Endometrium (tissue), 2 donors: ENCODE data around the gene ACP7.
"Not testable (repeated sequence)": the region's sequence is repeated elsewhere in the genome, so short reads cannot be mapped to it uniquely, and the experiment has no call there.

Experiments
- FAIRE-seq: peaks from 2 replicates; lab custom pipeline; 2012; peaks lifted over from hg19 to GRCh38; lab: Jason Lieb, UNC
- donor health status: control.
- donor health status: control.

The ACP7 gene

DNA sequence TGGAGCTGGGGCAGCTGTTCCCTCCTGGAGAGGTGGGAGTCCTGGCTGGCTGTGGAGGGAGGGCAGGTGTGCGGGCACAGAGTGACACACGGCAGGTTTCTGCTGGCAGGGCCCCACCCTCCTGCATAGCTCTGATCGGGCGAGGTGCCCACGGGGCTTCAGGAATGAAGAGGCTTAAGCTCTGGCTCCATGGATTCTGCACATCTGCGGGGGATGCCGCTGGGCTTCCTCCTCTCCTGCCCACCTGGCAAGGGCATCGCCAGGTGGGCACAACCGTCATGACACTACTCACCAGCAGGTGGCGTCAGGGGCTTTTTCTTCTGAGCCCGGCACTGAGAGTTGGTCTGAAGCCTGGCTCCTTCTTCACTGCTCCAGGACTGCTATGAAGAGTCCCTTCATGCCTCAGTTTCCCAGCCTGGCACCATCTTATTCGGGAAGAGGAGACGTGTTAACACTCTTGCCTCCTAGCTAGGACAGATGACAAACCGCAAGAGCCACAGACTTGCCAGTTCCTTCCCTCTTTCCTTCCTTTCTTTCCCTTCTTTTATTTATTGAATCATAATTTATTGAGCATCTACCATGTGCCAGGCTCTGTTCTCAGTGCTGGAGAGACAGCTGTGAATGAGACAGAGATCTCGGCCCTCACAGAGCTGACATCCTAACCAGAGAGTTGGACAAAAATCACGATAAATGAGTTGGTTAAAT is 26.2 kb downstream of the ACP7 start:
- no peak for FAIRE-seq

DNA sequence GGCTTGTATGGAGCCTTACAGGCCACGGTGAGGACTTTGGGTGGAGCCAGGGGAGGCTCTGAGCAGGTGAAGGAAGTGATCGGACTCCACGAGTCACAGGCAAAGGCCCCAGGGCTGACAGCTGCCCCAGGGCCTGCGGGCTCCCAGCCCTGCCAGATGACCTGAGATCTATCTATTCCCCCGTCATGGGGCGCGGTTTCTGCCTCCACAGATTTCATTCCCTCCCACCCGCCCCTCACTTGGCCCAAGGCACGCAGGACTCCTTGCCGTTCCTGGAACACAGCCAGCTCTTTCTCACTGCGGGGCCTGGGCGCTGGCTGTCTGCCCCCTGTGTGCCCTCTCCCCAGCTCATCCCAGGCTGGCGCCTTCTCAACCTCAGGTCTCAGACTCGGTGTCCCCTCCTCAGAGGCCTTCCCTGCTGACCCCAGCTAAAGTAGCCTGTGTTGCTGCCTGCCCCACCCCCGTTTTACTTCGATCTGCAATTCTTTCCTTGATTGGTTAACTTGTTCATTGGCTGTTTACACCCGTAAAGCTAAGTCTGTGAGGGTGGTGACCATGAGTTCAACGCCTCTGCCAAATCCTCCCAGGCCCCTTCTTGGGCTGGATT is 27.5 kb downstream of the ACP7 start:
- no peak for FAIRE-seq

DNA sequence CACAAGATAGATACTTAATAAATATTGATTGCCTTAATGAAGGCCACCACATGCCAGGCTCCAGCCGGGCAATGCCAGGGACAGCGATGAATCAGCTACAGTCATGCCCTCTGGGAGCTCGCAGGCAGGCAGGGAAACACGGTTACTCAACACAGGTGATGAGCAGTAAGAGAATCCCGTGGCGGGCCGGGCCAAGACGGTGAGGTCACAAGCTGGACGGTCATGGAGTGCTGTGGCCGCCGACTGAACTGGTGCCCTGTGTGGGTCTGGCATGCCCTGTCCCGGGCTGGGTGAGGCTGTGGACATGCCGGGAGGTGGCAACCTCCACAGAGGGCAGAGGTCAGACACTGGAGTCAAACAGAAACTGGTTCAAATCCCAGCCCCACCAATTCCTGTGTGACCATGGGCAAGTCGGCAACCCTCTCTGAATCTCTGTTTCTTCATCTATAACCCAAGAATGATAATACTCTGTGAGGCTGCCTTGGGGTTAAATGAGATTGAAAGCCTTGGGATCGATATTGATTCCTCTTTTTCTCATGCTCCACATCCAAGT is 28.2 kb downstream of the ACP7 start:
- no peak for FAIRE-seq

DNA sequence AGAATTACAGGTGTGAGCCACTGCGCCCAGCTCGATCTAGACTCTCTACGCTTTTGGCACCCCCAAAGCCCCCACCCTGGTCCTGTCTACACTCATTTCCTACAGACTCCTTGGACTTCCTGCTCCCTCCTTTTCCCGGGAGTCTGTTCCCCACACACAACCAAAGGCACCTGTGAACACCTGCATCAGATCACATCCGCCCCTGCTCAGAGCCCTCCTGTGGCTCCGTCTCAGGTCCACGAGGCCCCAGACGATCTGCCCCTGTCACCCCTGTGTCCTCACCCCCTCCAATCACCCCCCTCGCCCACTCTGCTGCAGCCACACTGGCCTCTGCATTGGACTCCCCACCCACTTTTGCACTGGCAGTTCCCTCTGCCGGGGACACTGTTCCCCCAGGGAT is 29.0 kb downstream of the ACP7 start:
- FAIRE-seq: no peak

DNA sequence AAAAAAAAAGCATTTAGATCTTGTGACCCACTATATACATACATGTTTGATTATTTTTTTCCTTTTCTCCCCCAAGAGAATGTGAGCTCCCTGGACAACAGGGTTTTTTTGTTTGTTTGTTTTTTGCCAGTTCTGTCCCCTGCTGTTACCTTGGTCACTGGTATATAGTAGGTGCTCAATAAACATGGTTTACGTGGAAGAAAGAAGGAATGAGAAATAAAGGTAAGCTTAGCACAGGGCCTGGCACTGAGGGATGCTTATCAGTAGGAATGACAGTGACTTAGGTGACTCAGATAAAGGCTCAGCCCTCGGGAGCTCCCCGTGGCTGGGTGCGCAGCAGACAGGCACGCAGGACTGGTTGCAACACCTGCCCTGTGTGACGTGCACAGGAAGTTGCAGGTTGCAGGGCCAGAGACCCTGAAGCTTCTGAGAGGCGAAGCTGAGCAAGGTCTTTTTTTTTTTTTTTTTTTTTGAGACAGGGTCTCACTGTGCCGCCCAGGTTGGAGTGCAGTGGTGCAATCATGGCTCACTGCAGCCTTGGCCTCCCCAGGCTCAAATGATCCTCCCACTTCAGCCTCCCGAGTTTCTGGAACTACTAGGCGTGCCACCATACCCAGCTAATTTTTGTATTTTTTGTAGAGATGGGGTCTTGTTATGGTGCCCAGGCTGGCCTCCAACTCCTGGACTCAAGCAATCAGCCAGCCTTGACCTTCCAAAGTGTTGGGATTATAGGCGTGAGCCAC is 31.1 kb downstream of the ACP7 start:
- no peak for FAIRE-seq

DNA sequence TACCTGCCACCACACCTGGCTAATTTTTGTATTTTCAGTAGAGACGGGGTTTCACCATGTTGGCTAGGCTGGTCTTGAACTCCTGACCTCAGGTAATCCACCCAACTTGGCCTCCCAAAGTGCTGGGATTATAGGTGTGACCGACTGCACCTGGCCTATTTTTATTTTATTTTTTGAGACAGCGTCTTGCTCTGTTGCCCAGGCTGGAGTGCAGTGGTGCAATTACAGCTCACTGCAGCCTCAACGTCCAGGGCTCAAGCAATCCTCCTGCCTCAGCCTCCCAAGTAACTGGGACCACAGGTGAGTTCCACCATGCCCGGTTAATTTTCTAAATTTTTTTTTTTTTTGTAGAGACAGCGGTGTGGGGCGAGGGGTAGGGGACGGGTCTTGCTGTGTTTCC is 32.9 kb downstream of the ACP7 start:
- FAIRE-seq: not testable (repeated sequence)

DNA sequence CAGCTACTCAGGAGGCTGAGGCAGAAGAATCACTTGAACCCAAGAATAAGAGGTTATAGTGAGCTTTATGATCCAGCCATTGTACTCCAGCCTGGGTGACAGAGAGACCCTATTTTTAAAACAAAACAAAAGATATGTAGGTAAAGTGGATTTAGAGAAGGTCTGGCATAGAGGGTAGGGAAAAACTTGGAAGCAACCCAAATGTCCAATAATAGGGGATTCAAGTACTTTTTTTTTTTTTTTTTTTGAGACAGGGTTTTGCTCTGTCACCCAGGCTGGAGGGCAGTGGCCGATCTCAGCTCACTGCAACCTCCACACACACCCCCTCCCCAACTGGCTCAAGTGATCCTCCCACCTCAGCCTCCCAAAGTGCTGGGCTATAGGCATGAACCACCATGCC is 35.7 kb downstream of the ACP7 start:
- FAIRE-seq: no peak

DNA sequence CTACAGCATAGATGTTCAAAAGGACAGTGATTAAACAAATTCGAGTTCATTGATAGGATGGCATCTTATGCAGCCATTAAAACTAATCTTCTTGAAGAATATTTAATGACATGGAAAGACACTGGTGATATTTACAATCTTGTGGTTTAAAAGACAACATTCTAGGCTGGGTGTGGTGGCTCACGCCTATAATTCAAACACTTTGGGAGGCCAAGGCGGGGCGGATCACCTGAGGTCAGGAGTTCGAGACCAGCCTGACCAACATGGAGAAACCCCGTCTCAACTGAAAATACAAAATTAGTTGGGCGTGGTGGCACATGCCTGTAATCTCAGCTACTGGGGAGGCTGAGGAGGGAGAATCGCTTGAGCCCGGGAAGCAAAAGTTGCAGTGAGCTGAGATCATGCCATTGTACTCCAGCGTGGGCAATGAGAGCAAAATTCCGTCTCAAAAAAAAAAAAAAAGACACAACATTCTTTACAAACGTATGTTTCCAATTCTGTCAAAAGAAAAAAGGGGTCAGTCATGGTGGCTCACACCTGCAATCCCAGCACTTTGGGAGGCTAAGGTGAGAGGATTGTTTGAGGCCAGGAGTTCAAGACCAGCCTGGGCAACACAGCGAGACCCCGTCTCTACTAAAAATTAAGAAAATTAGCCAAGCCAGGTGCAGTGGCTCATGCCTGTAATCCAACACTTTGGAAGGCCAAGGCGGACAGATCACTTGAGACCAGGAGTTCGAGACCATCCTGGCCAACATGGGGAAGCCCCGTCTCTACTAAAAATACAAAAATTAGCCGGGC is 39.0 kb downstream of the ACP7 start:
- no peak for FAIRE-seq

DNA sequence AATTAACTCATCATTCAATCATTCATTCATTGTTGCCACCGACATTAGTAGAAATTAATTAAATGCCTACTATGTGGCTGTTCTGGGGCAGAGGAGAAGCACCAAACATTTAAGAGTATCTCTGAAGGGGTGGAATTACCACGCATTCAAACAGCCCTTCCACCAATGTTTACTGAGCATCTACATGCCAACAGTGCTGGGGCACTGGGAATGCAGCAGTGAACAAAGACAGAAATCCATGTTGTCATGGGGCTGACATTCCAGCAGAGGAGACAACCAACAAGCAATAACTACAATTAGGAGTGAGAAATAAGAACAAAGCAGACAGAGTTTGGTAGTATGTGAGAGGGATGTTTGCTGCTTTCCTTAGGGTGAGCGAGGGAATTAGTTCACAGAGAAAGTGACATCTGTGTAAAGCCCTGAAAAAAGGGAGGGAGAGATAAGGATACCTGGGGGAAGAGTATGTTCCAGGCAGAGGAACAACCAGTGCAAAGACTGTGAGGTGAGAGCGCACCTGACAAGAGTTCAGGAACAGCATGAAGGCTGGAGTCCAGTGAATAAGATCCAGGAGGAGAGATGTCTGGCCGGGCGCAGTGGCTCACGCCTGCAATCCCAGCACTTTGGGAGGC is 40.1 kb downstream of the ACP7 start:
- FAIRE-seq: no peak

DNA sequence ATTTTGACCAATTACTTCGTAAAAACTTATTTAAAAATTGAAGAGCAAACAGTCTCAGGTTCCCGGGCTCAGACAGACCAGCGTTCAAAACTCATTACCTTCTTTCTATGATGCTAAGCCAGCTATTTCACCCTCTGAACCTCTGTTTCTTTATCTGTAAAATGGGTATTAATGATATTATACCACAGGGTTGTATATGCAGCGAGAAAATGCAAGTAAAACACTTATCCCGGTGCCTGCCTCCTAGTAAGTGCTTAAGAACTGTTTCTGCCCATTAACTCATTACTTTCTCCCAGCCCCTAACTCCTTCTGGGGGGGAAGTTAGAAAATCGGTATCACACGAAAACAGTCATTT is 41.0 kb downstream of the ACP7 start:
- no peak for FAIRE-seq

DNA sequence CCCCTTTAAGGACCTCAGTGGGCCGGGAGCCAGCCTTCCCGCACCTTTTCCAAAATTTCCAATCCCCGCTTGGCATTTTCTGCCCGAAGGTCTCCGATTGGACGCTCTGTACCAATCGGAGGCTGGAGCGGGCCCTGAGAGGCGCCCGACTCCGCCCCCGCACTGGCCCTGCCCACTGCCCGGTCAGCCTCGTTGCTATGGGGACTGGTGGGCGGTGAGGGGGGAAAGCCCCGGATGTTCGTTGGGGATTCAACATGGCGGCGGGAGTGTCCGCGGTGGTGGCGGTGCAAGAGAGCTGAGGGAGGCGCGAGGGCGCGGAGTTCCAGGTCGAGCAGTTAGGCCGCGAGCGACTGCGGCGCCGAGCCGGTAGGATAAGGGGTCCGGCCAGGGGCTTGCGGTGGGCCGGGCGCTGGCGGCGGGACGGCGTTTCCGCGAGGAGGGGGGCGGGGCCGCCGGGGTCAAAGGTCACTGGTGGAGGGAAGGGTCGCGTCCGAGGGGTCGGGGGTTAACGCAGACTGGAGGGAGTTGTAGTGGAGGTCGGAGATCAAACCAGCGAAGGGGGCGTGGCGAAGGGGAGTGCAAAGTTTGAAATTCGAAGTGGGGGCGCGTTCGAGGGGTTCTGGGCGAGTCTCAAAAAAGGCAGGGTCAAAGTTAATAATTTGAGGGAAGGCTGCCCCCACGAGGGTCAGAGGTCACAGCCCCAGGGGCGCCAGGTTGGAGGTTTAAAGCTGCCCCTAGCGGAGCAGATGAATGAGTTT is 41.6 kb downstream of the ACP7 start, which contains the start of gene PAK4:
TSS of gene PAK4 (plus strand) at position 233 of the 758 bp plus-strand sequence. CDS start 43,768 bp downstream, outside the sequence.
- FAIRE-seq: peak; percentile 97

DNA sequence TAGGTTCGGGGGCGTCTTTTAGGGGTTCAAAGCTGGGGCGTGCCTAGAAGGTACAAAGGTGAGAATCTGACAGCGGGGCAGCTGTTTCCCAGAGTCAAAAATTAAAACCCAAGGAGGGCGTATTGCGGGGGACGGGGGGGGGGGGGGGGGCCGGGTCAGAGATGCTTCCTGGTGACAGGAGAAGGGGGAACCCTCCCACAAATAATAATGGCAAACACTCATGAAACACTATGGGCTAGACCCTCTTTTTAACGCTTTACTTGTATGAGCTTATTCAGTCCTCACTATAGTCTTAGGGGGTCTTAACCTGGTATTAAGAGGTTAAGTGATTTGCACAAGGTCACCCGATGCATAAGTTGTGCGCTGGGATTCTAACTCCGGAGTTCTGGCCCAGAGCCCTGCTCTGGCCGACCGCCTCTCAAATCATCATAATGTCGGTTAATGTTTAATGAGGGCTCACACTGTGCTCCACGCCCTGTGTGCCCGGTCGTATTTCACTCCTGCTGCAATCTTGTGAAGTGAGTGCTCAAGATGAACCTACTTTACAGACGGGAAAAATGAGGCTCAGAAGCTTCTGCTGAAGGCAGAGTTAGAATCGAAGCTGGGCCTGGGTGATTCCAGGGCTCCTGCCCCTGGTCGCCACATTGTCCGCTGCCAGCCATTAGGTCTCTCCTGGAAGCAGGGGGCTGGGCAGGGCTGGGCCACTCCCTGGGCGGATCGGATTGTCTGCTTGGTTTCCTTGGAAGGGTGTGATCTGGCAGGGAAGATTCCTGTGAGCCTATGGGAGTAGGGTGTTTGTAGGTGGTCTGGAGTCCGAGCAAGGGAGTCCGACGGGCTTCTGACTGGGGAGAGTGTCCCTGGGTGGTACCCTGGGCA is 42.4 kb downstream of the ACP7 start:
- no peak for FAIRE-seq

DNA sequence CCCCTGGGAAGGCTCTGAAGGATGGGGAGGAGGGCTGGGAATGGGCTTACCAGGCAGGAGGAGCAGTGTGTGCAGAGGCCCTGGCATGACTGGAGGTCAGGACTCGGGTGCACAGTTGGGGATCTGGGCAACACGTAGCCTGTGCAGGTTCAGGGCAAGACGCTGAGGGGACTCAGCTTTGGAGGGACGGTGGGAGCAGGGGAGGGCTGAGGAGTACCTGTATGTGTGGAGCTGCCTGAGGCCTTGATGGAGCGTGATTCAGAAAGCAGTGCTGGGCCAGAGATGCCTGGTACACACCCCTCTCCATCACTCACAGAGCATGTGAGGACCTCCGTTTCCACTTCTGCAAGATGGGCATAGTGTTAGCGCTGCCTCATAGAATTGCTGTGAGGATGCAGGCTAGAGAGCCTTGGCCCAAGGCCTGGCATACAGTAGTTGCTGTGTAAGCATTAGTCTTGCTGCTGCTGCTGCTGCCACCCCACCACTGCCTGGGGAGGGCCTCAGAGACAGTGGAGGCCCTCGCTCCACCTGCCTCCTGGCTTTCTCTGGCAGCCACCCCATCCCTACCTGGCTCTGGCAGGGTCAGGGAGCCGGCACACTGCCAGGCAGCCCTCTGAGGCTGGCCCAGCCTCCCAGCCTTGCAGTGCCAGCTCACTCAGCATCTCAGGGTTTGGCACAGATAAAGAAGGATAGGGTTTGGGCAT is 43.8 kb downstream of the ACP7 start:
- no peak for FAIRE-seq

DNA sequence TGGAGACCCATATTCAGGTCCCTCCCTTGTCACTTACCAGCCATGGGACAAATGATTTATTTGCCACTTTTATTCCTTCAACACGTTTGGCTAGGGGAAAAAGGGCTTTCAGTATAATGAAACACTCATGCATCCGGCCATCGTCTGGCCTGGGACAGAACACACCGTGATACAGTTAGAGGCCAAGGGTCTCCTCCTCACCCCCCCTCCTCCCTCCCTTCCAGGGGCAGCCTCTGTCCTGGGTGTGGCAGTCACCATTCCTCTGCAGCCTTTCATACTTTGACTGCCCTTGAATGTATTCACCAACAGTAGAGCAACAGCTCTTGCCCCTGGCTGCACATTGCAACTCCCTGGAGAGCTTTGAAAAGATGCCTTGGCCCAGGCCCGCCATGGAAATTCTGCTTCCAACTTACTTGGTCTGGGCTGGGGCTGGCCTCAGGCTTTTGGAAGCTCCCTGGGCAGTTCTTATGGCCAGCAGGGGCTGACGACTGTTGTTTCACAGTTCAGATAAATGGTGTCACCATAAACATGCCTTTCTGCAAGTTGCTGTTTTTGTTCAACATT is 44.4 kb downstream of the ACP7 start:
- FAIRE-seq: no peak

DNA sequence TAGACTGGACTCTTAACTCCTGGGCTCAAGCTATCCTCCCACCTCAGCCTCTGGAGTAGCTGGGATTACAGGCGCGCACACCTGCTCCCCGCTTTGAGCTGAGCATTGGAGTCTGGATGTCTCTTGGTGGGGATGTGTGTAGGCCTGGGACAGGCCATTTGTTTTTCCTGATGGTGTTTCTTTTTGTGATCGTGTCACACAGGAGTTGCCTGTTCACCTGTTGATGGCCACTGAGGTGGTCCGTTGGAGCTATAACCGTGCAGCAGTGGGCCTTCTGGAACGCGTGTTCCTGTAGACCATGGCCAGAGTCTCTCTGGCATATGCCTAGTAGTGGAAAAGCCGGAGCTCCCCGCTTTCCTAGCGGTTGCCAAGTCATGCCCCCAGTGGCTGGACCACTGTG is 44.9 kb downstream of the ACP7 start:
- no peak for FAIRE-seq

DNA sequence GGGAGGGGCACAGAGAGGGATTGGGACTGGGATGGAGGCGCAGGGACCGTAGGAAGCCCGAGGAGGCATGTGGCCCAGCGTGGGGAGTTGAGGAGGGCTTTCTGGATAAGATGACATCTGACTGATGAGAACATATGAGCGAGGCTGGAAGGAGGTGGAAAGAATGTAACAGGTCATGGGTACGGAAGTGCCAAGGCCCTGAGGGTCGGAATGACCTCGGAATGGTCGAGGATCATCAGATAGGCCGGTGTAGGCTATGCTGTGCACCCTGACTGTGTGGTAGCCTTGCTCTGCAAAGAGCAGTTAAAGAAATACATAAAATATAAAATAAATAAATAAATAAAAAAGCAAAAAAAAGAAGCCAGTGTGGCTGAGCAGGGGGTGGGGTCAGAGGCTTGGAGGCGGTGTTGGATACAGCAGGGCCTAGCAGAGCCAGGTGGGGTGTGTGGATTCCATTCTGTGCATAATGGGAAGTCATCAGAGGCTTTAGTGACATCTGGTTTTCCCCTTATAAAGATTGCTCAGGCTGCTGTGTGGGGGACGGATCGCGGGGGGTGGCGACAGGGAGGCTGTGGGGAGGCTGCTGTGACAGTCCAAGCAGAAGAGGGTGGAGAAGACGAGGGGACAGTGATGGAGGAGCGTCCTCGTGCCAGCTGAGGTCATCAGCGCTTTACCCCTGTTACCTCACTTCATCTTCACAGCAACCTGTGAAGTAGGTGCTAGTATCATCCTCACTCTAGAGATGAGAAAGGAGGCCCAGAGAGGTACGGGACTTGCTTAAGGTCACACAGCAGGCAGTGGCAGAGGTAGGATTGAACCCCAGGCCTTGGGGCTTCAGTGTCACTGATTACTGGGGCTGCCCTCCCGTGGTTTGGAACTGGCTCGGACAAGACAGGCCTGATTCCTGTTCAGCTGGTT is 46.4 kb downstream of the ACP7 start:
- FAIRE-seq: no peak

DNA sequence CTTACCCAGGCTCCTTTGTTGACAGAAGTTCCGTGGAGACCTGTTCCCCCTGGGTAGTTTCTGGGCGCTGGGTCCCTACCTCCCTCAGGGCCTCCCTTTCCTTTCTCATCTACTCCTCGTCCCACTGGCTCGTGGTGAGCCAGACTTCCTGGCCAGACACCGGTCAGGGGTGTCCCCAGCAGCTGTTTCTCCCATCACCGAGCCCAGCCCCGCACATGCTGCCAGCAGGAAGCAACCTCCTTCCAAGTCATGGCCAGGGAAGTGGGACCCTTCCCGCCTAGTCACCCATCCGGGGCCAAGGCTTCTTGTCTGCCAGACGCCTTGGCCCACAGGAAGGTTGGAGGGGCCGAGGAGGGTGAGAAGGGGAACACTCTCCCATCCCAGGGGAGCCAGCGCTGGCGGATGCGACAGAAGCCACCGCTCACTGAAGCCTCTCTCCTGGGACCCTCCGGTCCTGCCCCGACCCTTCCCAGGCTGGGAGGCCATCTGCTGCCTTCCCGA is 47.1 kb downstream of the ACP7 start:
- FAIRE-seq: no peak
